T-cell (primary cell): ENCODE results near the gene ANKIB1. TPM values are rescaled to one million over a fixed set of nuclear protein-coding genes. Genes with fewer than 3 reads are reported as not detected.

Experiments used
- ATAC-seq, 4 experiments: fragments of 200-7000 bp in 3 of 4; fragments of 150-1000 bp in 1 of 4; cut with Tn5 transposase; replicated peaks in 1 of 4; 1 replicate in 3 of 4; 2 replicates in 1 of 4; pipeline ENCODE4 v1.10.0; 2021; ENCODE audit warnings: moderate library complexity in 3 of 4, mild to moderate bottlenecking in 2 of 4, moderate number of reproducible peaks in 1 of 4
- CTCF ChIA-PET, 2 donors: fragments of 300-600 bp; sonication (Branson Sonifier 250); formaldehyde crosslinking; loops; one replicate each; lab custom pipeline; 2022; ENCODE audit warnings: antibody characterized with exemption in 2 of 2; lab: Charles Lee
- POLR2A ChIA-PET, 2 donors: fragments of 300-600 bp; sonication (Branson Sonifier 250); formaldehyde crosslinking; loops; one replicate each; lab custom pipeline; 2022; ENCODE audit warnings: antibody characterized with exemption in 2 of 2; lab: Charles Lee
- DNase-seq, 35 experiments: peaks; one replicate each; pipeline versions ENCODE4 v3.0.0 to v3.0.0-alpha.2; 2013 to 2023
- H3K27ac ChIP-seq: one replicate; pipeline ENCODE4 v1.5.1; 2013; ENCODE audit warnings: low read length
- H3K27me3 ChIP-seq, 2 experiments: replicated peaks in 1 of 2; 1 replicate in 1 of 2; 2 replicates in 1 of 2; pipeline versions ENCODE4 v1.6.1 to v1.7.0; 2013; ENCODE audit warnings: low read length in 1 of 2, mixed read lengths in 1 of 2; ENCODE audit not compliant: control insufficient read depth in 2 of 2, insufficient read depth in 2 of 2; ENCODE audit errors: extremely low read depth in 1 of 2
- H3K36me3 ChIP-seq, 2 donors: 1 replicate in 1 of 2; 2 replicates in 1 of 2; pipeline versions ENCODE4 v1.6.1 to v1.7.0; 2013; ENCODE audit warnings: low read length in 1 of 2; ENCODE audit not compliant: control insufficient read depth in 2 of 2, insufficient read depth in 1 of 2; ENCODE audit errors: extremely low read depth in 1 of 2
- H3K4me1 ChIP-seq, 2 experiments: 1 replicate in 1 of 2; 2 replicates in 1 of 2; pipeline versions ENCODE4 v1.6.1 to v1.7.0; 2013; ENCODE audit warnings: low read length in 2 of 2, mixed read lengths in 1 of 2; ENCODE audit not compliant: insufficient read depth in 2 of 2, control insufficient read depth in 1 of 2; ENCODE audit errors: extremely low read depth in 1 of 2
- H3K4me3 ChIP-seq, 2 donors: 1 replicate in 1 of 2; 2 replicates in 1 of 2; pipeline versions ENCODE4 v1.5.1 to v1.7.0; 2013; ENCODE audit warnings: mild to moderate bottlenecking in 2 of 2, low read length in 1 of 2, moderate library complexity in 1 of 2; ENCODE audit not compliant: control insufficient read depth in 1 of 2; ENCODE audit errors: extremely low read depth in 1 of 2
- H3K9me3 ChIP-seq: 2 replicates; pipeline ENCODE4 v1.7.0; 2013
- H3K27ac Mint-ChIP-seq, 2 donors: one replicate each; pipeline ENCODE4 v1.8.0; 2020 to 2021; ENCODE audit warnings: mild to moderate bottlenecking in 2 of 2, mixed read lengths in 2 of 2
- H3K27me3 Mint-ChIP-seq, 2 donors: one replicate each; pipeline ENCODE4 v1.8.0; 2021 to 2022; ENCODE audit warnings: mixed read lengths in 2 of 2
- H3K36me3 Mint-ChIP-seq: one replicate; pipeline ENCODE4 v1.8.0; 2021; ENCODE audit warnings: mixed read lengths
- H3K4me1 Mint-ChIP-seq, 3 donors: one replicate each; pipeline ENCODE4 v1.8.0; 2020 to 2022; ENCODE audit warnings: mixed read lengths in 3 of 3, mild to moderate bottlenecking in 1 of 3
- H3K4me3 Mint-ChIP-seq, 3 donors: one replicate each; pipeline ENCODE4 v1.8.0; 2020 to 2022; ENCODE audit warnings: mild to moderate bottlenecking in 3 of 3, mixed read lengths in 3 of 3, moderate library complexity in 3 of 3
- H3K9me3 Mint-ChIP-seq, 3 donors: one replicate each; pipeline ENCODE4 v1.8.0; 2020 to 2022; ENCODE audit warnings: mixed read lengths in 3 of 3
- WGBS: methylation state at CpG from one replicate; pipeline ENCODE4 v1.1.5; 2013; ENCODE audit warnings: missing lambda C conversion rate; ENCODE audit not compliant: insufficient coverage; 5-methylcytosine and 5-hydroxymethylcytosine counted together
- total RNA-seq, 35 experiments: library from RNA in 6 of 35; stranded (reverse) in 6 of 35; fragments of 120-200 nt in 1 of 35; gene quantifications; one replicate each; pipeline versions ENCODE4 v1.2.1 to v1.2.4 and lab custom pipeline; 2013 to 2026

The ANKIB1 gene
- total RNA-seq, 5 donors from 2014 or later (not counting 1 experiment from before 2014, with no cell fraction given) = 59.8 to 86.0 (median 62.5) TPM

DNA sequence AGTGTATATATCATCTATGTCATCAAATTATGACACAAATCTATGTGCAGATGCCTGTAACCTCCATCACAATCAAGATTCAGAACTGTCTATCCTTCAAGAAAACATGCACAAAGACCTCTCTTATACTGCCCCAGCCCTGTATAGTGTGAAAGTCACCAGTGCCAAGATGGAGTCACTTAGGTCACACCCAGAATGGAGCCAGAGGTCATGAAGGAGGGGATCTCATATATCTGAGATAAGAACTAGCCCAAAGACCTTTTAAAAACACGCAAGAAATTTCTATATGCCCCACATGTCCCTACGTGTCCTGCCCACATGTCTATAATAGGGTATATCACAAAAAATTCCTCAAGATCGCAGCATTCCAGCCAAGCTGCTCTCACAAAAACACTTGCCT is 181.4 kb downstream of the ANKIB1 start:
- POLR2A ChIA-PET = interaction anchor here in 1 of 2 donors (0.7 kb wide), 1 partner anchor 1613 kb away, joined by 6 read pairs; no protein-coding TSS in a partner anchor
- Mint-ChIP-seq H3K9me3 (no peaks in the 10 kb centered on the region), H3K36me3 (no peaks in the 10 kb centered on the region), H3K4me3 (no peak overlapping the region), H3K4me1 (peaks cover 6 to 13% (median 11%) of the 10 kb centered on the region in 3 donors), H3K27me3 (peaks cover 7 to 18% of the 10 kb centered on the region in 2 donors), H3K27ac (no peak overlapping the region)
- Histone ChIP-seq H3K27ac (no peak overlapping the region), H3K27me3 (peaks cover 0 to 13% of the 10 kb centered on the region in 2 experiments), H3K9me3 (no peaks in the 10 kb centered on the region), H3K36me3 (no peaks in the 10 kb centered on the region), H3K4me1 (peaks cover 0 to 8% of the 10 kb centered on the region in 2 experiments), H3K4me3 (no peak overlapping the region)
- 100% methylated on average over 1 of the region's 3 CpGs for WGBS
- no peak for DNase-seq
- ATAC-seq = no peak
- CTCF ChIA-PET = interaction anchor here (1.0 to 4.0 kb wide), 3 partner anchors 19 to 34 kb away, joined by 3 to 66 read pairs (median 7); partner anchors contain the start of gene GATAD1 (in 2 of the 2)

GRCh38 chr7:92432299-92432946 is 186.6 kb downstream of the ANKIB1 start:
- H3K4me3 Mint-ChIP-seq = no peak overlapping the region
- POLR2A ChIA-PET = interaction anchor here in 1 of 2 donors (0.5 kb wide), 1 partner anchor 350 kb away, joined by 3 read pairs; no protein-coding TSS in a partner anchor
- H3K9me3 Mint-ChIP-seq = no peaks in the 10 kb centered on the region
- H3K4me1 Mint-ChIP-seq = no peaks in the 10 kb centered on the region
- peaks cover 0 to 3% of the 10 kb centered on the region in 2 experiments for H3K27me3 ChIP-seq
- no CpG with 5 or more reads among the region's 3 CpGs for WGBS
- DNase-seq = no peak
- H3K27ac ChIP-seq = no peak overlapping the region
- H3K4me3 ChIP-seq = no peak overlapping the region
- CTCF ChIA-PET = no interaction called here
- no peaks in the 10 kb centered on the region for H3K36me3 Mint-ChIP-seq
- H3K36me3 ChIP-seq = no peaks in the 10 kb centered on the region
- no peak overlapping the region for H3K27ac Mint-ChIP-seq
- H3K9me3 ChIP-seq = no peaks in the 10 kb centered on the region
- H3K27me3 Mint-ChIP-seq = peaks cover 0 to 3% of the 10 kb centered on the region in 2 donors
- H3K4me1 ChIP-seq = no peaks in the 10 kb centered on the region
- ATAC-seq = no peak

DNA sequence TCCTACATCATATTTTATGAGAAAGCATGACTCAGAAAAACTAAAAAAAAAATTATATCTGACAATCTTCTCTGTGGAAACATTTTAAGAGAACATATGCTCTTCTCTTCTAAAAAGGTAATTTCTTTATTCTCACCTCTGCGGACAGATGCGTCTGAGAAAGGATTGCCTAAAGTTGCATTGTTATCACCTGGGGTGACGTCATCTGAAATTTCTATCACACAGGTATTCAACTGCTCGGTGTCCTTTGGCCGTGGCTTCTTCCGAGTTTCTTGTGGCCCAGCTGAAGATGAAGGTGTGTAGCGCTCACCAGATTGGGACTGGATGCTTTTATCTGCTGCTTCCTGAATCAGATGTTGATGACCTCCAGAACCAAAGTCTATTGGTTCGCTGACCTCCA is 187.2 kb downstream of the ANKIB1 start:
- 95% methylated on average over 6 of the region's 8 CpGs for WGBS
- no peaks in the 10 kb centered on the region for H3K36me3 ChIP-seq

DNA sequence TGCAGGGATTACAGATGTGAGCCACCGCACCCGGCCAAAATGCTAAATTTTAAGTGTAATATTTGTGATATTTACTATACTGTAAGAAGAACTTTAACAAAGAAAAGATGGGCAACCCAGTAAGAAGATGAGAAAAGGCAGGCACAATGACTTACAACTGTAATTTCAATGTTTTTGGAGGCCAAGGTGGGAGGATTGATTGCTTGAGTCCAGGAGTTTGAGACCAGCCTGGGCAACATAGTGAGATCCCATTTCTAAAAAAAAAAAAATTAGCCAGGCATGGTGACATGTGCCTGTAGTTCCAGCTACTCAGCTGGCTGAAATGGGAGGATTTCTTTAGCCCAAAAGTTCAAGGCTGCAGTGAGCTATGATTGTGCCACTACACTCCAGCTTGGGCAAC is 189.8 kb downstream of the ANKIB1 start:
- Histone ChIP-seq H3K4me3 (no peak overlapping the region), H3K36me3 (no peaks in the 10 kb centered on the region), H3K27ac (no peak overlapping the region), H3K4me1 (no peaks in the 10 kb centered on the region), H3K9me3 (no peaks in the 10 kb centered on the region), H3K27me3 (peaks cover 0 to 3% of the 10 kb centered on the region in 2 experiments)
- ChIA-PET CTCF (no interaction called here), POLR2A (no interaction called here)
- H3K9me3 Mint-ChIP-seq = no peaks in the 10 kb centered on the region
- no peaks in the 10 kb centered on the region for H3K27me3 Mint-ChIP-seq
- no peaks in the 10 kb centered on the region for H3K36me3 Mint-ChIP-seq
- H3K4me3 Mint-ChIP-seq = no peak overlapping the region
- H3K27ac Mint-ChIP-seq = no peak overlapping the region
- ATAC-seq (no peak), DNase-seq (no peak)
- WGBS = no CpG with 5 or more reads among the region's 2 CpGs
- no peaks in the 10 kb centered on the region for H3K4me1 Mint-ChIP-seq

More for the DNA sequence above, 187.2 kb downstream of the ANKIB1 start:
- H3K9me3 Mint-ChIP-seq = no peaks in the 10 kb centered on the region
- Histone ChIP-seq H3K27me3 (peaks cover 0 to 3% of the 10 kb centered on the region in 2 experiments), H3K4me3 (no peak overlapping the region), H3K27ac (no peak overlapping the region), H3K9me3 (no peaks in the 10 kb centered on the region), H3K4me1 (no peaks in the 10 kb centered on the region)
- H3K36me3 Mint-ChIP-seq = no peaks in the 10 kb centered on the region
- POLR2A ChIA-PET = no interaction called here
- H3K27me3 Mint-ChIP-seq = no peaks in the 10 kb centered on the region
- DNase-seq (no peak), ATAC-seq (no peak)
- H3K27ac Mint-ChIP-seq = no peak overlapping the region
- no peaks in the 10 kb centered on the region for H3K4me1 Mint-ChIP-seq
- no peak overlapping the region for H3K4me3 Mint-ChIP-seq
- CTCF ChIA-PET = interaction anchor here in 1 of 2 donors (0.6 kb wide), 1 partner anchor 9 kb away, joined by 3 read pairs; no protein-coding TSS in a partner anchor

DNA sequence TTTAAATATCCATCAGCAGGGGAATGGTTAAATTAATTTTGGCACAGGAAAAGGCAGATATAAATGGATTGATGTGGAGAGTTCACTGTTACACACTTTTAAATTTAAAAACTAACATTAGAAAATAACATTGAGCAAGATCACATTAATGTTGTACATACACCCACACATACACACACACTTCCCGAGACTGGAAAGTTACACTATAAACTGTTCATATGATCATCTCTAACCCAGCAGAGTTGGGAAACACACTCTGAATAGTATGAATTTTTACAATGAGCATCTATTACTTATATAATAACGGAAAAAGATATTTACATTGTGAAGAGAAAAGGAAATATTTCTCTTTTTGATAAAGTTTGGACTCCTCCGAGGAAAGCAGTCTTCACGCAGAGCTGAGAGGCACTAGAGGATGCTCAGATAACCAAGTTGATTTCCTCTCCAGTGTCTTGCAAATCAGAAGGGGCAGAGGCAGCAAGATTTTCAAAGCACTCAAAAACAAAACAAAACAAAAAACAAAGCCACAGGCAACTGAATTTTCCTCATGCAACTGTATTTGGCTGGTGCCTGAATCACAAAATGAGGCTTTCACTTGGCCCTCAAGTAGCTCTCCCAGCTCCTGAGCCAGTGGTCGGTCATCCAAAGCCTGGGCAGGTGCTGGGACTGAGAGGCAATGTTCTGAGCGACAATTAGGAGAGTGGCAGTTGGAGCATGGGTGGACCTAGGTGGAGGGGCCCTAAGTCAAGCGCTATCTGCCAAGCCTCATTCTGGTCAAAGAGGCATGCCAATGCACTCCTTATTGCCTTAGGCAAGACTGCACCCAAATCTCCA is 191.1 kb downstream of the ANKIB1 start:
- Histone ChIP-seq H3K4me1 (no peaks in the 10 kb centered on the region), H3K27ac (no peak overlapping the region), H3K9me3 (no peaks in the 10 kb centered on the region), H3K27me3 (peaks cover 0 to 3% of the 10 kb centered on the region in 2 experiments), H3K4me3 (no peak overlapping the region), H3K36me3 (no peaks in the 10 kb centered on the region)
- Mint-ChIP-seq H3K36me3 (no peaks in the 10 kb centered on the region), H3K27me3 (no peaks in the 10 kb centered on the region), H3K4me3 (no peak overlapping the region), H3K4me1 (peaks cover 0 to under 1% (median 0%) of the 10 kb centered on the region in 3 donors), H3K27ac (no peak overlapping the region), H3K9me3 (no peaks in the 10 kb centered on the region)
- WGBS = 83% methylated on average over 3 of the region's 7 CpGs
- ATAC-seq (no peak), DNase-seq (no peak)
- ChIA-PET POLR2A (interaction anchor here in 1 of 2 donors (0.7 kb wide), 1 partner anchor 122 kb away, joined by 4 read pairs; no protein-coding TSS in a partner anchor), CTCF (interaction anchor here in 1 of 2 donors (0.7 to 1.1 kb wide), 2 partner anchors 10 to 95 kb away, joined by 3 to 5 read pairs; partner anchors contain the start of gene GATAD1)

DNA sequence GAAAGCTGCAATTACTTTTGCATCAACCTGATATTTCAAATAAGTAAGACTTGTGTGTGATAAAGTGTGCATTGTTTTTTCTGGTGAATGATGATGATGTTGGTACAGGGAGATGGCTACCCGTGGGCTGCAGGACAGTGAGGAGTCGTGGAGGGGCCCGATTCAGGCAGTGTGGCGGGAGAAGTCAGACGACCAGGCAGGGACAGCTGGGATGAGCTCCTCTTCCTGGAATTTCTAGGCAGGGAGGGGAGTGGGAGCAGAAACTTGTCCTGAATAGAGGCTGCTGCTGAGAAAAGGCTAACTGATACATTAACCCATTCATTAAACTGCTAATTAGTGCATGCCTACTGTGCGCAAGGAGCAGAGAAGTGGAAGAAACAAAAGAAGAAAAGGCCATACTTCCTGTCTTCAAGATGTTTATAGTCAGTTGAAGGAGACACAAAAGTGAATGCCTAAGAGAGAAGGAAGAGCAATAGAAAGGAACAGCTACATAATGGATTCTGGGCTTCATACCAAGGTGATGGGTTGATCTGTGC is 192.2 kb downstream of the ANKIB1 start:
- Mint-ChIP-seq H3K27me3 (no peaks in the 10 kb centered on the region), H3K9me3 (no peaks in the 10 kb centered on the region), H3K4me3 (no peak overlapping the region), H3K27ac (no peak overlapping the region), H3K36me3 (no peaks in the 10 kb centered on the region), H3K4me1 (peaks cover 0 to 8% (median 0%) of the 10 kb centered on the region in 3 donors)
- no peaks in the 10 kb centered on the region for H3K36me3 ChIP-seq
- H3K27ac ChIP-seq = no peak overlapping the region
- ChIA-PET CTCF (interaction anchor here (0.6 to 1.6 kb wide), 5 partner anchors 9 to 148 kb away, joined by 3 to 5 read pairs (median 3); partner anchors contain the start of gene GATAD1 (in 1 of the 2)), POLR2A (interaction anchor here (0.6 kb wide), 2 partner anchors 26 to 524 kb away, joined by 4 to 5 read pairs; no protein-coding TSS in a partner anchor)
- no peak overlapping the region for H3K4me3 ChIP-seq
- ATAC-seq (no peak), DNase-seq (no peak)
- H3K9me3 ChIP-seq = no peaks in the 10 kb centered on the region
- no CpG with 5 or more reads among the region's 6 CpGs for WGBS
- peaks cover 0 to 3% of the 10 kb centered on the region in 2 experiments for H3K27me3 ChIP-seq
- no peaks in the 10 kb centered on the region for H3K4me1 ChIP-seq
